WERI-Rb-1 (cell line): Measurements from ENCODE around the gene SPON1.

ENCODE experiments used
- DNase-seq: peaks from one replicate; pipeline ENCODE4 v3.0.0-alpha.2; 2020
- H3K27ac ChIP-seq: fragments of 250-450 bp; sonication (Bioruptor Pico); 2 replicates; pipeline ENCODE4 v1.5.1; 2020; ENCODE audit warnings: mild to moderate bottlenecking, moderate library complexity
- H3K27me3 ChIP-seq: fragments of 250-450 bp; sonication (Bioruptor Pico); 2 replicates; pipeline ENCODE4 v1.5.1; 2021; ENCODE audit warnings: mild to moderate bottlenecking, low read depth, moderate library complexity; ENCODE audit not compliant: insufficient read depth, severe bottlenecking
- H3K36me3 ChIP-seq: fragments of 250-450 bp; sonication (Bioruptor Pico); 2 replicates; pipeline ENCODE4 v1.5.1; 2020; ENCODE audit warnings: mild to moderate bottlenecking, moderate library complexity
- H3K4me3 ChIP-seq: 2 replicates; pipeline ENCODE4 v1.5.1; 2011; ENCODE audit warnings: low read depth, mild to moderate bottlenecking, control low read depth, low read length
- H3K9me3 ChIP-seq: fragments of 250-450 bp; sonication (Bioruptor Pico); 2 replicates; pipeline ENCODE4 v1.5.1; 2021; ENCODE audit warnings: mild to moderate bottlenecking, moderate library complexity; ENCODE audit not compliant: severe bottlenecking
- TF ChIP-seq, protein P1 (sequence below): IDR thresholded peaks from 2 replicates; pipeline ENCODE4 v1.5.1; 2011; ENCODE audit warnings: low read depth, mild to moderate bottlenecking, control low read depth, inconsistent platforms, low read length

Gene SPON1

DNA sequence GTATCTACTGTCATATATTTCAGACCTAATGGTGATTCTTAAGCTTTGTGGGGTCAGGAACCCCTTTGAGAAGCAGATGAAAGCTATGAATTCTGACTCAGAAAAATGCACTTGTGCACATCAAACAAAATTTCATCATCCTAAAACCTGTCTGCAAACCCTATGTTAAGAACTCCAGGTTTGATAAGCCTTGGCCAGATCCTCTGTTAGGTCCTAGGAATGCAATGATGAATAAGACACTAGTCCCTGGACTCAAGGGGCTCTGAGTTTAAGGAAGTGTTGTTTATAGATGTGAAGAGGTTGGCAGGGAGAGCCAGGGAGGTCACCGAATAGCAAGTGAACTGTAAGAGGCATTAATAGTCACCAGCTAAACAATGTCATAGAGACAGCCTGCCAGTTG lies 103.2 kb downstream of the SPON1 start:
- Histone ChIP-seq H3K9me3 (no peaks in the 10 kb centered on the region), H3K36me3 (no peaks in the 10 kb centered on the region), H3K27me3 (no peaks in the 10 kb centered on the region), H3K27ac (no peak overlapping the region), H3K4me3 (no peak overlapping the region)
- TF ChIP-seq, protein P1, sequence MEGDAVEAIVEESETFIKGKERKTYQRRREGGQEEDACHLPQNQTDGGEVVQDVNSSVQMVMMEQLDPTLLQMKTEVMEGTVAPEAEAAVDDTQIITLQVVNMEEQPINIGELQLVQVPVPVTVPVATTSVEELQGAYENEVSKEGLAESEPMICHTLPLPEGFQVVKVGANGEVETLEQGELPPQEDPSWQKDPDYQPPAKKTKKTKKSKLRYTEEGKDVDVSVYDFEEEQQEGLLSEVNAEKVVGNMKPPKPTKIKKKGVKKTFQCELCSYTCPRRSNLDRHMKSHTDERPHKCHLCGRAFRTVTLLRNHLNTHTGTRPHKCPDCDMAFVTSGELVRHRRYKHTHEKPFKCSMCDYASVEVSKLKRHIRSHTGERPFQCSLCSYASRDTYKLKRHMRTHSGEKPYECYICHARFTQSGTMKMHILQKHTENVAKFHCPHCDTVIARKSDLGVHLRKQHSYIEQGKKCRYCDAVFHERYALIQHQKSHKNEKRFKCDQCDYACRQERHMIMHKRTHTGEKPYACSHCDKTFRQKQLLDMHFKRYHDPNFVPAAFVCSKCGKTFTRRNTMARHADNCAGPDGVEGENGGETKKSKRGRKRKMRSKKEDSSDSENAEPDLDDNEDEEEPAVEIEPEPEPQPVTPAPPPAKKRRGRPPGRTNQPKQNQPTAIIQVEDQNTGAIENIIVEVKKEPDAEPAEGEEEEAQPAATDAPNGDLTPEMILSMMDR = no peak
- no peak for DNase-seq

DNA sequence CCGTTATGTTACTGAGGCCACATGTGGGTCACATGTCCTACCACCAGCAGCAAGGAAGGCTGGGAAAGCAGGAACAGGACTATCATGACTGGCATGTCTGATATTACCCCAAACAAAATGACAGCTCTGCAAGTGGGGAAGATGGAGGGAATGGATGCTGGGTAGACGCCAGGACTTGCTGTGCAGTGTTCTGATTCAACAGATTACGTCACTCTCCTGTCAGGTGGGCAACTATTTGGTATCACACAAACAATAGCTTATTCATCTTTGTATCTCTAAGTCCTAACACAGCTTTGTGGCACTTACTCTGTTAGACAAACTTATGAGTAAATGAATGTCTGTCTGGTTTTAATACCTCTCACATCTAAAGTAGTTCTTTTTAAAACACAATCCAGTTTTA lies 105.2 kb downstream of the SPON1 start:
- no peaks in the 10 kb centered on the region for H3K36me3 ChIP-seq
- H3K27ac ChIP-seq = no peak overlapping the region
- H3K27me3 ChIP-seq = no peaks in the 10 kb centered on the region
- no peak overlapping the region for H3K4me3 ChIP-seq
- TF ChIP-seq, protein P1 = no peak
- no peak for DNase-seq
- no peaks in the 10 kb centered on the region for H3K9me3 ChIP-seq

DNA sequence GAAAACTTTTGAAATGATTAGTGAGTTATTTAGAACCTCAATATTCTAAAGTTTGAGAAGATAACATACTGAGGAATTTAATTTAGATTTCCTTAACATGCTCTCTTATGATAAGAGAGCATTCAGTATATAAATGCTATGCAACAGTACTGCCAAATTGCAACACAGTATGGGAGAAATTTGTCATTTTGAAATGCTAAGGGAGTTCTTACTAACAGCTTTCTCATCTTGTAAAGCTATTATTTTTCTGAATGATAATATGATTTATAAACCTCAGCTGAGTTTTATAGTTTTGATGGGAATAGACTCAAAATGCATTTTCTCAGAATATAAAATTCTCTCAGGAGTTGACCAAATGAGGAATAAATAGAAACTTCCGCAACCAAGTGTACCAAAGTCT lies 108.4 kb downstream of the SPON1 start:
- Histone ChIP-seq H3K36me3 (no peaks in the 10 kb centered on the region), H3K27ac (no peak overlapping the region), H3K27me3 (no peaks in the 10 kb centered on the region), H3K9me3 (no peaks in the 10 kb centered on the region), H3K4me3 (no peak overlapping the region)
- DNase-seq = no peak
- TF ChIP-seq, protein P1 = no peak

DNA sequence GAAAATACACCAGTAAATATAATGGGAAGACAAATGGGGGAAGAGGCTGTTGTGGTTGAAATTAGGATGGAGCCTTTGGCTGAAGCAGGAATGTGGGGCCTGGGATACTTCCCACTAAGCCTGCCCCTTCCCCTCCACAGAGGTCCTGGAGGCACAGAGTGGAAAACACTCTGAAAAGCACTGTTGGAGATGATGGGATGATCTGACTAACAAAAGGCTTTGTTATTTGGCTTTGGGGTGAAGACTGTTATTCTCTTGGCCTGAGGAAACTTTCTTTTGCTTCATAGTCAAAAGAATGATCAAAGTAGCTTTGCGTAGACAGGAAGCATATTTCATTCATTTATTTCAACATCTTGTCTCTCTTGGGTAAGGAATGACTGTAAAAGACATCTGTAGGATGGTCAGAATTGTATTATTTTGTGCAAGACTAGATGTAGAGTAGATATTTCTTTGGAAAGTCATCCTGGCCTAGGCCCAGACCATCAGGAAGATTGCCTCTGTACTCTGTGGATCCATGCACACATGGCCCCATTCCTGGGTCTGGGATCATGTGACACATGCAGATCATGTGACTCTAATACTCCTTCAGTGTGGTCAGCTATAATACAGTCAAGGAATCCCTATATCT lies 111.4 kb downstream of the SPON1 start:
- DNase-seq = no peak

DNA sequence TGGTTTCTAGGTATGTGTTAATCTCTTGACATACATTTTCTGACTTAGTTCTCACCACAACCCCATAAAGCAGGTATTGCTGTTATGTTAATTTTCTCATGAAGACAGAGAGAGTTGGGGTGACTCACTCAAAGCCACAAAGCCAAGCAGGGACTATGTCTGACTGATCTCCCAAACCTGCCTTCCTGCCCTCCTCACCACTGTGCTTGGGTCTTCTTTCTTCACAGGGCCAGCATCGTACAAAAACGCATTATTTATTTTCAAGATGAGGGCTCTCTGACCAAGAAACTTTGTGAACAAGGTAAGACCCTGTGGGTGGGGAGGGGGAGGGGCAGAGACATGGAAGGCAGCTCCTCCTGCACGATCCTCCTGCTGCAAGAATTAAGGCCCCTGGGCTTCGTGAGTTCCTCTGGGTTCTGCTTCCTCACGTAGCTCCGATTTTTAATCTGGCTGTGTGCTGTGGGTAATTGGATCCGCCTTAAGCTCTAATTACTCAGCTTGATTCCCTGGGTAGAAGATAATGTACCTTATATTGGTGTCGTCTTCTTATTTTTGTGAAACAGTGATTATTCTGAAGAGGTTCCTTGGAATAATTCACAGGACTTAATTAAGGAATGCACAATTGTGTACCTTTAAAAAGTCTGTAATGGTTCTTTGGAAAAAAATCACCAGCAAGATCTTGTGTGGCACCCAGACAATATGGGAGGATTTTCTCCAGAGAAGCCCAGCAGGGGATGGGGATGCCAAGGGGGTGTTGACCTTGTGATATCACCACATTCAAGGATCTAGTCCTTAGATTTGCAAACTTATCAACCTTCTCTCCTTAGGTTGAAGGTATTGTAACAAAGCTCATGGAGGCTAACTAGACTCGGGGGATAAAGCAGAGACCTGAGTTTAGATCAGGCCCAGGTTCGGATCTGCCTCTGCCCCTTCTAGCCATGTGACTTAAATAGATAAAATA lies 112.9 kb downstream of the SPON1 start:
- TF ChIP-seq, protein P1 = no peak
- Histone ChIP-seq H3K4me3 (peak overlapping the region; percentile 23), H3K27ac (no peak overlapping the region), H3K27me3 (no peaks in the 10 kb centered on the region), H3K36me3 (no peaks in the 10 kb centered on the region), H3K9me3 (no peaks in the 10 kb centered on the region)
- peak; percentile 80 for DNase-seq

More for the DNA sequence above, 111.4 kb downstream of the SPON1 start:
- TF ChIP-seq, protein P1 = no peak
- no peaks in the 10 kb centered on the region for H3K9me3 ChIP-seq
- H3K36me3 ChIP-seq = no peaks in the 10 kb centered on the region
- no peaks in the 10 kb centered on the region for H3K27me3 ChIP-seq
- no peak overlapping the region for H3K27ac ChIP-seq
- H3K4me3 ChIP-seq = no peak overlapping the region
